NCI-H82 (cell line): ENCODE results near the gene P2RX4.
A peak's percentile ranks its signal among the peaks of the same experiment; 100 is the strongest.
"Not testable (repeated sequence)": the region's sequence is repeated elsewhere in the genome, so short reads cannot be mapped to it uniquely, and the experiment has no call there.

Experiments used
- DNase-seq: peaks from one replicate; lab custom pipeline; 2025; lab: John Stamatoyannopoulos, UW

Gene P2RX4

GRCh38 chr12:121222847-121223246 lies 12.9 kb downstream of the P2RX4 start:
- DNase-seq, result no peak

GRCh38 chr12:121223292-121224285 lies 13.7 kb downstream of the P2RX4 start:
- DNase-seq, result peak; percentile 62

DNA sequence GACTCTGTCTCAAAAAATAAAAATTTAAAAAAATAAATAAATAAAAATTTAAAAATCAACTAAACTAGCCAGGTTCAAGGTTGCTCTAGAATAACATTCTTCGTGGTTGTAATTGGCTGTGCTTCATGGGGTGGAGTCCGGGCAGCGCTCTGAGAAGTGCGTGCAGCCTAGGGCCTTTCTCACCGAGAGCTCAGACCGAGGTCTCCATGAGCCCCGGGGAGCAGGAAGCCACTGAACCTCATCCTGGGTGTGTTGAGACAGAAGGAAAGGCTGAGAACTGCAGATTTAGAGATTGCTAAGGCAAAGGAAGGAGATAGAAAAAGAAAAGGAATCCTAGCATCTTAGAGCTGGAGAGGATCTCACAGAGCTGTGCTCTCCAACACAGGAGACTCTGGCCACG lies 14.7 kb downstream of the P2RX4 start:
- no peak for DNase-seq

- no peak for DNase-seq
Measured at GRCh38 chr12:121226399-121226798, 16.5 kb downstream of the P2RX4 start.

DNA sequence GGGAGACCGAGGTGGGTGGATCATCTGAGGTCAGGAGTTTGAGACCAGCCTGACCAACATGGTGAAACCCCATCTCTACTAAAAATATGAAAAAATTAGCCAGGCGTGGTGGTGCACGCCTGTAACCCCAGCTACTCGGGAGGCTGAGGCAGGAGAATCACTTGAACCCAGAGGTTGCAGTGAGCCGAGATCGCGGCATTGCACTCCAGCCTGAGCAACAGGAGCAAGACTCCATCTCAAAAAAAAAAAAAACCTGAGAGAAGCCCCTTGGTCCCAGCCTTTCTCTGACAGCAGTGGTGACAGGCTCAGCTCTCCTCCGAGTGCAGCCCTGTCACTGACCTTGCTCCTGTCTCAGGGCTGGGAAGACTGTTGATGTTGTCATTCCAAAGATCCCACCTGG lies 16.9 kb downstream of the P2RX4 start:
- not testable (repeated sequence) for DNase-seq

- no peak for DNase-seq
Measured at GRCh38 chr12:121227294-121227693, 17.4 kb downstream of the P2RX4 start.

DNA sequence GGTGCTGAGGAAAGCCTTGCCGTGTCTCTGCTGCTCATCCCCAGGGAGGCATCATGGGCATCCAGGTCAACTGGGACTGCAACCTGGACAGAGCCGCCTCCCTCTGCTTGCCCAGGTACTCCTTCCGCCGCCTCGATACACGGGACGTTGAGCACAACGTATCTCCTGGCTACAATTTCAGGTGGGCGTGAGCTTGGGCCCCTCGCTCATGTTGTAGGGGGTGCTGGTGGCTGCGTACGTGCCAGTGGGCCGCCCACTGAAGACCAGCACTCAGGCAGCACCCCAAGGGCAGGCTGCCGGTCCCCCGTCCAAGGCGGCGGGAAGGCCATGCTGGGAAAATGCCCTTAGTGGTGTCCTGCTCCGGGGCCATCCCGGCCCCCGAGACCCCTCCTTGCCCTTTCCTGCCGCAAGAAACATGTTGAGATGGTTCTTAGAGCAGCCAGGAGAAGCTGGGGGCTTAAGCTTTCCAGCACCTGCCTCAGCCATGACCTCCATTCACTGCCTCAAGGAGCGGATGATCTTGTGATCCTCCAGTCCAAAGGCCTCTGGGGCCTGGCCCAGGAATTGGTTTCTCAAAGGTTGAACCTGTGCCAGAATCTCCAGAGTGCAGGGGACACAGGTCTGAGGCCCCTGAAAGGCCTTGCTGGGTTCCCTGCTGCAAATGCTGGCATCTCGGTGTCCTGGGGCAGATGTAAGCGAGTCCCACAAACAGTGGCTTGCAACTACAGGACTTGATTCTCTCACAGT lies 19.2 kb downstream of the P2RX4 start:
- no peak for DNase-seq

- DNase-seq, result peak; percentile 90
Measured at GRCh38 chr12:121229826-121230537, 20.1 kb downstream of the P2RX4 start.

DNA sequence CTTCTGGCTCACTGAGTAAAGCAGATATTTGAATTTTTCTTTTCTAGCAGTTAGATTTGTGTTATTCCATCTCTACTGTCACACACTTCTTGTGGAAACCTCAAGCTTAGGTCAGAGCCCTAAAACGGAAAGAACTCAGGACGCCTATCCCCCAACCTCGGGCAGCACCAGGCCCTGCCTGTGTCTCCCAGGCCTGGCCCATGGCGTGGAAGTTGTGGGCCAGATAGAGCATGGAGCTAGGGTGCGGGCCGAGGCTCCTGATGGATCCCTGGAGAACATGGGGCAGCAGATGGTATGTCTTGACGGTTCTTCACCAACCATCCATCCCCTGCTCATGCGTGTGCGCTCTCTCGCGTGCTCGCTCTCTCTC lies 20.6 kb downstream of the P2RX4 start:
- DNase-seq, result no peak

DNA sequence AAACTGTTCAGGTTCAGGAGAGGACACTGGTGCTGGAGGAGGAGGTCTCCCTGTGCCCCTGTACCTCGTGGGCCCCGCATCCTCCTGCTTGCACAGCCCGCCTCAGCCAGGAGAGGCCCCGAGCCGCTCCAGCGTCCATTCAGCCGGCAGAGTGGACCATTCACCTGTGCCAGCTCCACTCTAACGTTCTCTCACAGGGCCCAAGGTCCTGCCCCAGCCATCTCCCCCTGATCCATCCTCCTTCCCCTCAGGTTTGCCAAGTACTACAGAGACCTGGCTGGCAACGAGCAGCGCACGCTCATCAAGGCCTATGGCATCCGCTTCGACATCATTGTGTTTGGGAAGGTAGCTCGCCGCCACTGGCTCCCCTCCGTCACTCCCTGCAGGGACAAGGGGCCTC lies 22.2 kb downstream of the P2RX4 start:
- no peak for DNase-seq

- DNase-seq, result no peak
Measured at GRCh38 chr12:121232977-121233627, 23.2 kb downstream of the P2RX4 start.

DNA sequence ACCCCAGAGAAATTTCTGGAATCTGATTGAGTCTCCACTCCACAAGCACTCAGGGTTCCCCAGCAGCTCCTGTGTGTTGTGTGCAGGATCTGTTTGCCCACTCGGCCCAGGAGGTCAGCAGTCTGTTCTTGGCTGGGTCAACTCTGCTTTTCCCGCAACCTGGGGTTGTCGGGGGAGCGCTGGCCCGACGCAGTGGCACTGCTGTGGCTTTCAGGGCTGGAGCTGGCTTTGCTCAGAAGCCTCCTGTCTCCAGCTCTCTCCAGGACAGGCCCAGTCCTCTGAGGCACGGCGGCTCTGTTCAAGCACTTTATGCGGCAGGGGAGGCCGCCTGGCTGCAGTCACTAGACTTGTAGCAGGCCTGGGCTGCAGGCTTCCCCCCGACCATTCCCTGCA lies 23.7 kb downstream of the P2RX4 start:
- DNase-seq, result no peak

DNA sequence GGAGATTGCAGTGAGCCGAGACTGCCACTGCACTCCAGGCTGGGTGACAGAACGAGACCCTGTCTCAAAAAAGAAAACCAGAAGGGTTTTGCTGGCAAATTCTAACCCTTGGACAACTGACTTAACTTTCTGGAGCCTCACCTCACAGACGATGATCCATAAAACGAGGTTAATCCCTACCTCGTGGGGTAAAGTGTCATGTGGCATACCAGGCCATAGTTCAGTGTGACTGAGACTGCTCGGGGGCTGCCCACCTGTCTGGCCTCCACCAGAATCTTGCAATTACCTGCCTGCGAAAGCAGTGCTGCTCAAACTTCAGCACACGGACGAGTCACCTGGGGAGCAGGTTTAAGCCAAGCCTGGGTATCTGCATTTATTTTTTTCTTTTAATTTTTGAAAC lies 26.8 kb downstream of the P2RX4 start:
- no peak for DNase-seq

DNA sequence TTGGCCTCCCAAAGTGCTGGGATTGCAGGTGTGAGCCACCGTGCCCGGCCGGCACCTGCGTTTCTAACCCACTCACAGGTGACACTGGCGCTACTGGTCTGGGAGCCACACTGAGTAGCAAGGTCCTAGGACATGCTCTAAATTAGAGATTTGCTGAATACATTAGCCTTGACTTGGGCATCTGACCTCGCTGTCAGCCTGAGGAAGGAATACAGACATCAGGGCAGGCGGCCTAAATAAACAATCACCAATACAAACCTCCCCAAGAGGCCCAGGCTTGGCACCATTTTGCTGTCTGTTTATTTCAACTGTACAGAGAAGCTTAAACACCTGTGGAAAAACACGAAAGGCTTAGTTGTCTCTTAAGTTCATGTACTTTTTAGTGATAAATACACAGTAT lies 27.5 kb downstream of the P2RX4 start:
- DNase-seq, result no peak

DNA sequence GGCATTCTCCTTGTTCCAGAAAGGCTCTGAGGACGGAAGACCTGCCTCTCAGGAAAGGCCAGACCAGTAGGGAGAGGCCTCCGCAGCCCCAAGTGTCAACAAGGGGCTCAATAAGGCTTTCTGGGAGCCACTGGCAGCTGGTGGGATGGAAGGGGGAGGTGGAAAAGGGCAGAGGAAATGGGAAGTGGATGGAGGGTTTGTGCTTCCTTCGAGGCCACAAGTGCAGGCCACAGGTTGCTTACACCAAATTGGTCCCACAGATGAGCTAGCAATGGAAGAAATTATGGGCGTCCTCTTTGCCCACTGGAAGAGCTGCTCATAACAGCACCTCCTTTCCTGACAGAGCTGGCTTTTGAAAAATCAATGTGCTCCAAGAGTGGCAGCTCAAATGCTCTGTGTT lies 28.2 kb downstream of the P2RX4 start:
- DNase-seq, result no peak

DNA sequence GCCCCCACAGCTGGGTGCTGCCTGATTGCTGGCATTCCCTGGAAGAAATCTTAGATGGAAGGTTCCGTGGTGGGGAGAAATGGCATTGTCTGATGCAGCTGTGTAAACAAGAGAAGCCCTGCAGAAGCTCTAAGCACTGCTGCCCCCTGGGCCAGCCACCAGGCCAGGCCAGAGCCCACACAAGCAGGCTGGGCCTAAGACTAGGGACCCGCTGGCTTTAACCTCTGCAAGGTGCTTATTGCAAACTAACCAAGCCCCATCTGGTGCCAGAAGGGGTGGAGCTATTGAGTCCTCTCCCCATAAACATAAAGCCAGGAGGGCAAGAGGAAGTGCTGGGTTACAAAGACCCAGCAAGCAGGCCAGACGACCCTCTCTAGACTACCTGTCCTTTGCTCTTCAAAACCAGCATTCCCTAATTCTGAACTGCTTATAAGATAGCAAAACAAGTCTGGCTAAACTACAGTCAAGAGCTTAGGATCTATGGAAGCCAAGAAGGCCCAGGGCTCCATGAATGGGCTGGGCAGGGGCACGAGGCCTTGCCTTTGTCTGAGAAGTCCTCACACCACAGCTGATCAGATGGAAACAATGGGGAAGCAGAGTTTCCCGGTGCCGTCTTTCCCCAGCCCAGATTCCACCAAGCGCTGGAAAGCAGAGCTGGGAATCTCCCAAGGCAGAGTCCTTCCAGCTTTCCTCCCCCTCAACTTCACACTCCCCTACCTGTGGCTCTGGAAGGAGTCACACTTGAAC lies 28.8 kb downstream of the P2RX4 start:
- DNase-seq, result peak; percentile 65

- DNase-seq, result no peak
Measured at GRCh38 chr12:121239351-121240061, 29.6 kb downstream of the P2RX4 start.

DNA sequence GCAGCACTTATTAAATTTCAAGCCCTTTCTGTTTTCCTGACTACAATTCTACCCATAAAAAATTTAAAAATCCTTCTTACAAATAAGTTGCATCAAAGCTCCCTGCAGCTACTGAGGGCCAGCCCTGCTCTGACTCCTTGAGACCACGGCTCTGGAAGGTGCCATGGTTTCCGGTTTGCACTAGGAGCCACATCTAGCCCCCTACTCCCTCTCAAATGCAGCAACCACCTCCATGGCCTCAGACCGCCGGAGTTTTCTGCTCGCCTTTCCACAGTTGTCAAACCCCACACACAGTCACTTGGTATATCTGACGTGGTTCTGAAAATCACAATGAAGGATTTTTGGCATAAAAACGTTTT lies 30.1 kb downstream of the P2RX4 start:
- no peak for DNase-seq

GRCh38 chr12:121240484-121241101 lies 30.7 kb downstream of the P2RX4 start:
- DNase-seq, result no peak
